Hematopoietic multipotent progenitor cell treated with erythropoietin and hydrocortisone succinate and interleukin-3 and kit ligand, for 15 days (in vitro differentiated cells): ENCODE results near the gene BMP4.

ENCODE experiments used
- DNase-seq: peaks from one replicate; pipeline ENCODE4 v3.0.0-alpha.2; 2015; ENCODE audit warnings: low spot score

The BMP4 gene

DNA sequence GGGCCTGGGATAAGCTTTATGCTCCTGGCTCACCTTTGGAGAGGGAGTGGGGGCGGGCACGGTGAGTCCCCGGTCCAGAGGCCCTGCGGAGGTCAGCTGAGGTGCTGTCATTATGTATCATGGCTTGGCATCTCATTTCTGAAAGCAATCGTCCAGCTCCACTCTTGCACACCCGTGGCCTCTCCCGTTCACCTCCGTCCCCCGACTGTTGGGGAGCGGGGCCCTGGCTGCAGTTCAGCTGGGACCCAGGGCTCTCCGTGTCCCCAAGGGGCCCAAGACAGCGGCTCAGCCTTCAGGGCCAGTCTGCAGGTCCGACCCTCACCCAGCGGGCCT lies 10.6 kb downstream of the BMP4 start:
- DNase-seq: no peak

DNA sequence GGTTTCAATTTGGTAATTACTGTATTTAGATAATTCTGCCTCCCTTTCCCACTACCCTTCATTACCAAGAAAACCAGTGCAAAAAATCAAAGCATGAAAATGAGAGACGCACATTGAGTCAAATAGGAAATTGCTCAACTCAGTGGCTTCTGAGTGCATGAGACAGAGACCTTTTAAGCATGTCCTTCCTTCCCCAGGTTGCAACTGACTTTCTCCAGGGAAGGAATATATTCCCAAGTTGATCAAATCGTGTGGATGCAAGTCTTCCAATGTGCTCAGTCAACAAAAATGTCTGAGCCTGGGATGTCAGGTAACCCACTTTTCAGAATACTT lies 12.9 kb downstream of the BMP4 start:
- no peak for DNase-seq

DNA sequence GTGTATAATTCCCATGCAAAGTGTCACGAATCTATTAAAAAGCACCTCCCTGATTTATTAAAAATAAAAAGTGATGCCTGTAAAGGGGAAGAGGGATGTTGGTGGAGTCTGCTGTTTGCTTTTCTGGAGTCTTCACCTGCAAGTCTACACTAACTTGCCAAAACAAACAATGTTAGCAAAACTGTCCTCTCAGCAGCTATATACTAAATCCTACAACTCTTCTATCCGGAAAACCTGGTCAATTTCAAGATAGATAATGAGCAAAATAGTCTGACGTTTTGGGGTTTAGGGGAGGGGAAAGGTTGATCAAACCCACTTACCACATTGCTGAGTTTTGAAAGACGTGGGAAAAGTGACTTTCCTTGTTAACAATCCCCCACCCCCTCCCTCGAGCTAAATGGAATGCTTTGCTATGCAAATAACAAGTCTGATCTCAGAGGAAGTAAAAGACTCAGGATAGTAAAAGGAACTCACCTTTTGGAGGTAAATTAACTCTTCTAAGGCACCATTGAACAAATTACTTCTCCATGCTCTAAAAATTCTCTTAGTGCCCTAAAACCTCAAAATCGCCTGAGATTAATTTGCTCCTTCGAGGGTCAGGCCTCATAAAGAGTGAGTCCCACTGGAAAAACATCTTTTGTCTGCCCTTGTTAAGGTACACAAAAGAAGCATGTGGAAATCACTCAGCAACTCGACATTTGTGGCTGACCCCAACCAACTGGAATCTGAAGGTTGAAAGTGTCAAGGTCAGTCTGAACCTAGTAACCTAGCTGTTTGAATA lies 13.5 kb downstream of the BMP4 start:
- no peak for DNase-seq

DNA sequence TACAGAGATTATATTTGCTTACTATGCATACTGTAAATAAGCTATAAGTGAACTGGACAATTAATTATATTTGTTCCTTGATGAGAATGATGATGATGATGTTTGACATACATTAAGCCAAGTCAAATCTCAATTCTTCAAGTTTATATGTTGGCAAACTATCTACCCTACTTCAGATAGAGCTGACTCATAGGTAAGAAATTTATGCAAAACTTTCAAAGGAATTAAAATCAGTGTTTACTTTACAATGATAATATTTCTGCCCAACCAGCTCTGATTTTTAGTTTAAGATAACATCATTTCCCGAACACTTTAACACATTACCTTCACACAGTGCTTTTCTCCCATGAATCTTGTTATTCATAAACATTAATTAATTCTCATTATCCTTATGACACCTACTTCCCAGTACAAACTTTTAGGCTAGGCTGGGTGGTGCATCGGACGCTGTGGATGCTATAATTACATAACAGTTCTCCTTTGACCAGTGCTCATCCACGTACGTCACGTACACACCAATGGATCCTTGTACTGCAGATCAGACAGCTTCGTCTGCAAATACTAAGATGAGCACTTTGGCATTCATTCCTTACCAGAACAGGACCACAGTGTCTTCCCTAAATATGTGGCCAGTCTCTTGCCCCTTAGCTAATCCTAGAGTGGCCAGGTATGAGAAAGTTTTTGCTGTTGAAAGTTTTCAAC lies 18.3 kb downstream of the BMP4 start:
- no peak for DNase-seq

DNA sequence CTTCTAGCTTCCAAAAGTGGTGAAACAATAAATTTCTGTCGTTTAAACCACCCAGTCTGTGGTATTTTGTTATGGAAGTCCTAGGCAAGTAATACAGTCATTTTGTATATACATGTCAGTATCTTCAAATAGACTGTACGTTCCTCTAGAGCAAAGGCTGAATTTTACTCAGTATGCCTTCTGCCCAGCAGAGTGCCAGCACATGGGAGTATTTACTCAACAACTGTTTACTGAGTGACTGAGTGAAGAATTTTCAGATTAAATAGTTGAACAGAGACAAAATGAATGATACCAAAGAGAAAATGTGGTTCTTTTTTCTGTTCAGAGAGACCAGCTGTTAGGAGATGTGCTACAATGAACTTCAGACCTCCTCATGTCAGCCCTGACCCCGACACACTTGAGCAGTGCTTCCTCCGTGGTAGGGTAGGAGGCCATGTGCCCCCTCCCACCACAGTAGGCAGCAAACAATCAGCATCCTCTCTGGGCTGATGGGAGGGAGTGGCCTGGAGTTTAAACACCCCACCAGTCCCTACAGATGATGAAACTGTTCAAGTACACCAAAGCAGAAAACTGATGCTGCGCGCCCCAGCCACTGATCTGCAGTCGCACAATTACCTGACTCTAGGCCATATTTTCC lies 21.7 kb downstream of the BMP4 start:
- no peak for DNase-seq

DNA sequence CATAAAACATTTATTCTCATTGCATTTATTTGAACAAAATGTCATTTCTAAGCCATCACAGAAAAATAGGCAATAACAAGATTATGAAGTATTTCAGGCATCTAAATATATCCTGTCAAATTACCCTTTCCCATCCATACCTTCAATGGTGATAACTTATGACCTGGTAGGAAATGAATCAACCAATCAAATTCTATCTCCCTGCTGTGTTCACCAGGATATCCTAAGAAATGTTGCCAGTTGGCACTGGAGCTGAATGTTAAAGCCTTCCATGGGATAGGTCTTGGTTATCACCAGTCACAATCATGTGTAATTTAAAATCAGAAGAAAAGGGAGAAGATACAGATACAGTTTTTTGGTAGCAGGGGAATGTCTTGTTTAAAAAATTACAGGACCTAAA lies 23.7 kb downstream of the BMP4 start:
- no peak for DNase-seq

DNA sequence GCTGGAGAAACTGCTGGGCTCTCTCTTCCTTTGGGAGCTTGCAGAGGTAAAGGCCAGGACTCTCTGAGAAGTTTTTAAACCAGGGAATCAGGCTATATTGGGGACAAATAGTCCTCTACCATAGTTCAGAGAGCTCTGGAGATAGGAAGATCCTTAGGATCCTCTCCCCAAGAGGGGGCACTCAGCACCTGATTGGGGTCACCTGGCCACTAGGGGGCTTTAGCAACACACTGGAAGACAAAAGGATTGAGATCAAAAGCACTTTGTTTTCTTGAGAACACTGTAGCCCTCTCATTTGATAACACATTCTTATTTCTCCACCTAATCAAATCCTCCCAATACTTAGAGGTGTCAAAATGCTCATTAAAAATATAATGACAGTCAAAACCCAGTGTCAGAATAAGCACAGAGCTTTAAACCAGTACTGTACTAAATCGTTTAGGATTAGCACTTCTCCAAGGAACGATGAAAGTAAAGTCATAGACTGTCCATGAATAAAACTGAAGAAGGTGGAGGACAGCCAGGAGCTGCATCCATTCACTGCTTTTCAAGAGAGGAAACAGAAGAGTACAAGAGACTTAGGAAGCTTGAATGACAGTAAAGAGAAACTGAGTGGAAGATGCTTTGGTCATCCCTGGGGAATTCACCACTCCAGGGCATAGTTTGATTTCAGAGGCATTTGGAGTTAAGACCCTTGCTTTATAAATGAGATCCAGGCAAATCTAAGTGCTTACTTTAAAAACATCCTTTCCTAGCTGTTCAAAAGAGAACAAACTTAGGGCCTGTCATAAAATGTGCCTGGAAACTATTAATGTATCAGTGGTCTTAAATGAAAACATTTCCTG lies 26.5 kb downstream of the BMP4 start:
- no peak for DNase-seq

DNA sequence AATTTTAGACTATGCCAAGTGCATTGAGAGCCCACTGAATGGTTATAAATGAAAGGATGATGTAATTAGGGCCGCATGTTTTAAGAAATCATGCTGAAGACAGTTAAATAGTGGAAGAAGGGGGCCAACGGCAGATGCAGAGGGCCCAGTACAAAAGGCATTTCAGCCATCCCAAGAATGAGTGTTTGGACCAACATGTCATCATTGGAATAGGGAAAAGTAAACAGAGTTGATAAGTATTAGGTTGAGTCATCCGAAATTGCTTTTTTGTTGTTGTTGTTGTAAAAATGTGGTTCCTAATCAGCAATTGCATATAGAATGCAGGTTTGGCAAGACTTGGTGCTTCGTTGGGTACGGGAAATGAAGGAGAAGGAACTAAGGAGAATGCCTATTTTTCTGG lies 29.5 kb downstream of the BMP4 start:
- no peak for DNase-seq

DNA sequence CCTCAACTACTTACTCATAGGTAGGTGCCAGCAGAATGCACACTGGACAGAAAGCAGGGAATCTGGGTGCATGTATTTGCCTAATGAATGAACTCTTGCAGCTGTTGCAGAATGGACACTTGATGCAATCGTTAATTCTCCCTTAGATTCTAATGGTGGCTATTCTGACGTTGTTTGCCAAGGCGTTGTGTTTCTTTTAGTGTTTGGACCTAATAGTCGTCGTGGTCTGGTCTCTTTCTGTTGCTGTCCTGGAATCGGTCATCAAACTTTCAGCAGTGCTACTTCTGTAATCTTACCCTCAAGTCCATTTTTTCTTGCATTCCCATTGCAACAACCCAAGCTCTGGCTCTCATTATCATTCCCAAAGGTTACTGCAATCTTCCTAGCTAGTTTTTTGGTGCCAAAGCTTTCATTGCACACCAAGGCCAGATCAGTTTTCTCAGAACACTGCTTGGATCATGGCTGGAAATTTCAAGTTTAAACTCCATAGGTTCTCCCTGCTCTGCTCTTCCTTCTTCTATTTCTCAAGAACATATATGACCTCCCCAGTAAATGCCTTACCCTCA lies 31.3 kb downstream of the BMP4 start:
- no peak for DNase-seq

DNA sequence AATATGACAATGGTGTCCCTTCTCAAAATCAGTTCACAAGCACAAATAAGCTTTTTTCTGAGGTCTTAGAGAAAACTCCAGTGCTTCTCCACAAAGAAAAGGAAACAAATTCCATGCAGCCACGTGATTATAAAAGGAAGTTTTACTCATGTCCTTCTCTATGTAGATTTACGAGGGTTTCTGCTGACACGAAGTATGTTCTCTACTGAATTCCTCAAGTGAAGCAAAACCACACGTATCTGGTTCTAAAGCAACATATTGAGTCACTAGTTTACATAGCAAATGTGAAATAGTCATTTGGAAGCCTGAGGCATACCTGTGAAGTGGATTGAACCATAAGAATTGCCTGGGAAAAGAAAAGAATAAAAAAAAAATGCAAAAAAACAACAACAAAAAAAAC lies 31.9 kb downstream of the BMP4 start:
- DNase-seq: no peak

DNA sequence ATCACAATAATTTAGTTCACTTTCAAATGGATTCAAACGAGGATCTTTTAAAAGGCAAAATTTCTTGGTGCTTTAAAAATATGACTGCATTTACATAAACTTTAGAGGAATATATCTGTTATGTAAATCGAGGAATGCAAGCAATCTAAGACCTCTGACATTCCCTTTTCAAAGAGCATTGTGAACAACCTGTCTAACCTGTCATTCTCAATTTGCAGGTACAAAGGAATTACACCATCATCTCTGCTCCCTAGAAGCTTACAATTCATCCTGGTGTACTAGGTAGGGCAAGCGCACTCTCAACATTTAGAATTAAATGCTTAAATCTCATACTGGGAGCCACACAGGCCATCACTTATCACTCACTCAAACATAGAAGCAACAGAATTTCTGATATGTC lies 35.6 kb downstream of the BMP4 start:
- DNase-seq: no peak

DNA sequence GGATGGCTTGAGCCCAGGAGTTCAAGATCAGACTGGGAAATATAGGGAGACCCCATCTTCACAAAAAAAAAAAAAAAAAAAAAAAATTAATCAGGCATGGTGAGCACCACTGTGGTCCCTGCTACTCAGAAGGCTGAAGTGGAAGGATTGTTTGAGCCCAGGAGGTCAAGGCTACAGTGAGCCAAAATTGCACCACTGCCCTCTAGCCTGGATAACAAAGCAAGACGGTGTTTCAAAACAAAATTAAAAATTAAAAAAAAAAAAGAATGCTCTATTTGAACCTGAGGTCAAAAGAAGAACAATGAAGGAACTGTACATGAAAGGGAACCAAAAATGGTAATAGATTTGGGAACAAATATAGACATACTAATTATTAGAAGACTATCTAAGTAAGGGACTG lies 40.4 kb downstream of the BMP4 start:
- DNase-seq: no peak

DNA sequence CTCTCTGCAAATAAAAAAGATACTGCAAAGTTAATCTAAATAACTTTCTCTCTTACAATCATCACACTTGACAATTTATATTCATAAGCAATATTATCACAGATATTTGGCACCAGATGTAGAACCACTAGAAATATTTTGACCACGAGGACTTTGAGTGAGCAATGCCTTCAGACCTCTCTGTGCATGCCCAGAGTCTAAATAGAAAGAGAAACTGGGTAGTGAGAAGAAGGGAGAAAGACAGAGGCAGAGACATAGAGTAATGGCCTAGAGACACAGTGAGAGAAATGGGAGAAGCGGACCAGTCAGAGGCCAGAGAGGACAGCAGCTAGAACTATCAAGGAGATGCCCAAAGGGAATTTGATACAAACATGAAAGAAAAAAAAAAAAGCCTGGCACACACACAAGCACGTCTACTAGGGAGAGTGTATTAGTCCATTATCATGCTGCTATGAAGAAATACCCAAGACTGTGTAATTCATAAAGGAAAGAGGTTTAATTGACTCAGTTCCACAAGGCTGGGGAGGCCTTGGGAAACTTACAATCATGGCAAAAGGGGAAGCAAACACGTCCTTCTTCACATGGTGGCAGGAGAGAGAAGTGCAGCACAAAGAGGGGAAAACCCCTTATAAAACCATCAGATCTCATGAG lies 41.1 kb downstream of the BMP4 start:
- DNase-seq: no peak

DNA sequence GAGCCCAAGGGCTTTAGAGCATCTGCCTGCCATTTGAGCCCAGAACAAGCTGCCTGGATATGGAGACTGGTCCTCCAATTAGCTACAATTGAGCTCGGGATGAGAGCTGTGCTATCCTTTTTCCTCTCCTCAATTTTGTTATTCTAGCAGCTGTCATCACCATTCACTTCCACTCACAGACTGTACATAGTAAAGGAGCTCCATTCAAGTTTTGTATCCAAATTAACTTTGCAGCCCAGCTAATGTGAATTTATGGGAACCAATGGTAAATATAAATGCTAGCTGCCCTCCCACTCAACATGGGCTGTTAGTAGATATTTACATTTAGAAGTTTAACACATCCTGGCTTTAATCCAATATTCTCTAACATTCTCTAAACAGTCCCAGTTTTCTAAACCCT lies 44.6 kb downstream of the BMP4 start:
- no peak for DNase-seq

DNA sequence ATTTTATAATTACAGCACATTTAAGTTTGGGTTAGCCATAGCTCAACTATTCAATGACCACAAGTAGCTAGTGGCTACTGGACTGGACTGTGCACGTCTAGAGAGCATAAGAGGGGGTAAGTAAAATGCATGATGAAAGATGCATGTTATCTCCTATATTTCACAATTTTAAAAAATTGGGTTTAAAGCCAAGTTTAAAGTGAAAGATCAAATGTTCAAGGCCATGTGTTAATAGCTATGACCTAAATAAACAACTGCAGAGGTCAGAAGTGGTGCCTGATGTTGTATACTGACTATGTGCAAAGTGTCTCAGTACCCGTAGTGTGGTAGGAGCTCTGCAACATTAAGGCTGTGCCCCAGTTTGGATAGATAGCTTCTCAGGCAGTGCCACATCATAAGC lies 48.2 kb downstream of the BMP4 start:
- no peak for DNase-seq

DNA sequence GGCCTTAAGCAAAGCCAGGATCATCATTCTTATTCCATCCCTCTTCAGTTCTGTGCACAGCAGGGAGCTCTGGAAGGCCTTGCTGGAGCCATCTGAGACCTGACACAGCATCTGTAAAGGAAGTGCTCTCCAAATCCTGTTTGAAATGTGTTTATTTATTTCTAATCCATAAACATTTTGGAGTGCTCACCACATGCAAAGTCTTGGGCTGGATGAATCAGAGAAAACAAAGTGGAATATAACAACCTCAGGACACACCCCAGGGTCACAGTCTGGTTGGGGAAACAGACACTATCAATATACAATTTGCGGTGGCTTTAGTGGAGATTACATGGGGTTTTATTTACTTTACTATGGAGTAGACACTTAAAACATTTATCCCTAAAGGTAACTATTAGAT lies 54.3 kb downstream of the BMP4 start:
- no peak for DNase-seq

DNA sequence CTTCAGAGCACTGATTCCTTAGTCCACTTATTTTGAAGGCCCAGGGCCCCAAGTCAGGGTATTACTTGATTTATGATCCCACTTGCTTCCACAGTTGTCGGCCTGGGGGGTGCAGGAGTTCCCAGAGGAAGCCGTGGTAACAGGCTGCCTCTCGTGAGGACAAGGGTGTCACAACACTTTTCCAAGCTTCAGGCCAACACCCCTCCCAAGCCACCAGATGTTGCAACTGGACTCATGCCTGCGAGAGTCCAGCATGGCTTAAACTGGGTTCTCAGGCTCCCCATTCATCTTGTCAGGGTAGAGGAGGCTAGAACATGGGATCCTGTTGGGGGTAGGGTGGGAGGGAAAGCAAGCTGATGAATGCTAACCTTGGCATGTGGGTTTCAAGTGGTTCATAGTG lies 56.1 kb downstream of the BMP4 start:
- no peak for DNase-seq
